Gastrocnemius medialis (tissue), 4 donors: ENCODE measurements around the gene PRSS53.
A peak's percentile ranks its signal among the peaks of the same experiment; 100 is the strongest.

Source experiments
- CTCF ChIP-seq, 5 experiments: fragments of 450-650 bp in 3 of 5; fragments of 200-600 bp in 2 of 5; sonication (generic) in 2 of 5; IDR thresholded peaks in 4 of 5; conservative IDR thresholded peaks in 1 of 5; 1 replicate in 4 of 5; 2 replicates in 1 of 5; pipeline ENCODE4 v1.5.1; 2016 to 2019; ENCODE audit warnings: antibody characterized with exemption in 5 of 5, mild to moderate bottlenecking in 3 of 5, moderate library complexity in 3 of 5
- POLR2A ChIP-seq, 2 donors: fragments of 450-650 bp; IDR thresholded peaks; one replicate each; pipeline ENCODE4 v1.6.1; 2017; ENCODE audit warnings: antibody characterized with exemption in 2 of 2, mild to moderate bottlenecking in 2 of 2, moderate library complexity in 2 of 2

- TF ChIP-seq CTCF (IDR thresholded peaks at IDR 0.05 in 4 of 5, conservative IDR thresholded peaks at IDR 0.05 in 1 of 5) (no peak), POLR2A (IDR thresholded peaks at IDR 0.05) (peak in 1 of 2 donors; percentile 29)
These were observed 40.2 kb upstream of the PRSS53 start for GRCh38 chr16:31128711-31129567.
